Measurements from ENCODE around the gene SPTLC3. TPM values are rescaled to one million over a fixed set of nuclear protein-coding genes. Genes with fewer than 3 reads are reported as not detected.

The SPTLC3 gene
- total and polyA plus RNA-seq, 2 of the 13 experiments (the other 11 are each of a cell fraction or from before 2014, with no cell fraction given), result 20.5 to 95.6 TPM

GRCh38 chr20:13058666-13059389 lies 50.1 kb downstream of the SPTLC3 start (continued):
- TF ChIP-seq ZBED4 (CRISPR knock-in tag; IDR thresholded peaks at IDR 0.05; ENCODE audit: borderline replicate concordance) (0 out of 2 replicates have a peak, but pooled peaks have one; percentile 10), HNRNPLL (IDR thresholded peaks at IDR 0.05; ENCODE audit: low read depth, low read length, poor library complexity, severe bottlenecking) (no peak), ZNF512B (CRISPR knock-in tag; IDR thresholded peaks at IDR 0.05; ENCODE audit: borderline replicate concordance) (no peak), PHF8 (CRISPR knock-in tag; IDR thresholded peaks at IDR 0.05) (no peak), PTBP1 (IDR thresholded peaks at IDR 0.05; ENCODE audit: low read depth, low read length, poor library complexity, severe bottlenecking) (no peak), DPF2 (CRISPR knock-in tag; IDR thresholded peaks at IDR 0.05; ENCODE audit: borderline replicate concordance, low read depth) (peak; percentile 73), TBL1XR1 (IDR thresholded peaks at IDR 0.05; ENCODE audit: borderline replicate concordance, low read length, partially characterized antibody) (no peak), FOXP4 (CRISPR knock-in tag; IDR thresholded peaks at IDR 0.05) (peak; percentile 97), SPEN (CRISPR knock-in tag; IDR thresholded peaks at IDR 0.05; ENCODE audit: low read depth) (peak; percentile 49; the same call in 1 of the 2 replicates), ZNF557 (CRISPR knock-in tag; IDR thresholded peaks at IDR 0.05) (no peak), ZNF18 (CRISPR knock-in tag; IDR thresholded peaks at IDR 0.05; ENCODE audit: insufficient replicate concordance) (no peak), ZNF710 (CRISPR knock-in tag; IDR thresholded peaks at IDR 0.05; ENCODE audit: borderline replicate concordance) (0 out of 2 replicates have a peak, but pooled peaks have one; percentile 10), IKZF4 (CRISPR knock-in tag; IDR thresholded peaks at IDR 0.05; ENCODE audit: borderline replicate concordance, low read depth, not compliant biosample characterization) (no peak), ZNF709 (CRISPR knock-in tag; IDR thresholded peaks at IDR 0.05) (no peak)
